ENCODE measurements around the gene SERPINC1. TPM values are rescaled to one million over a fixed set of nuclear protein-coding genes. Genes with fewer than 3 reads are reported as not detected.

Gene SERPINC1
- polyA plus RNA-seq, 1 donor (not counting 4 experiments of a cell fraction or from before 2014, with no cell fraction given): 0.14 TPM

GRCh38 chr1:173887627-173888026, 29.5 kb downstream of the SERPINC1 start:
- no peak for TF ChIP-seq EZH2 (IDR thresholded peaks at IDR 0.05; ENCODE audit: low read length)
- TF ChIP-seq CTCF (optimal IDR thresholded peaks at IDR 0.05 in 1 of 3, IDR thresholded peaks at IDR 0.05 in 1 of 3, conservative IDR thresholded peaks at IDR 0.05 in 1 of 3; ENCODE audit: extremely low read depth in 1 of 3, insufficient read depth in 2 of 3, low read length in 3 of 3): no peak
- Histone ChIP-seq H3K9ac (ENCODE audit: control insufficient read depth, extremely low read depth, insufficient read depth, low read length) (no peak overlapping the region), H3K79me2 (ENCODE audit: control insufficient read depth, insufficient read depth, low read length) (no peaks in the 10 kb centered on the region), H3K9me3 (ENCODE audit: control insufficient read depth, low read depth, low read length) (no peaks in the 10 kb centered on the region), H4K20me1 (ENCODE audit: control insufficient read depth, extremely low read depth, insufficient read depth, low read length) (no peaks in the 10 kb centered on the region), H3K4me2 (ENCODE audit: control insufficient read depth, extremely low read depth, insufficient read depth, low read depth, low read length) (no peak overlapping the region), H3K27me3 (ENCODE audit: control insufficient read depth, extremely low read depth, insufficient read depth, low read length) (no peaks in the 10 kb centered on the region), H2AFZ (ENCODE audit: control insufficient read depth, low read length) (no peak overlapping the region), H3K27ac (ENCODE audit: control insufficient read depth, insufficient read depth, low read length) (no peak overlapping the region), H3K36me3 (ENCODE audit: control insufficient read depth in 2 of 2, extremely low read depth in 1 of 2, insufficient read depth in 2 of 2, low read length in 2 of 2) (peaks cover 3 to 10% of the 10 kb centered on the region in 2 experiments), H3K9me1 (ENCODE audit: control insufficient read depth, extremely low read depth, insufficient read depth, low read length) (no peaks in the 10 kb centered on the region), H3K4me3 (ENCODE audit: control insufficient read depth in 2 of 3, extremely low read depth in 1 of 3, insufficient read depth in 2 of 3, low read depth in 1 of 3, low read length in 3 of 3) (no peak overlapping the region), H3K4me1 (ENCODE audit: control insufficient read depth, extremely low read depth, insufficient read depth, low read length) (no peaks in the 10 kb centered on the region)
- FAIRE-seq (no peak), DNase-seq (ENCODE audit: low read depth, low spot score) (no peak)
- dilution Hi-C loops (cut with MboI; ENCODE audit: extremely low pct_ligation_motif_present, low sequenced_read_pairs): no loop called here

- Histone ChIP-seq H3K4me3 (ENCODE audit: control insufficient read depth in 2 of 3, extremely low read depth in 1 of 3, insufficient read depth in 2 of 3, low read depth in 1 of 3, low read length in 3 of 3) (no peak overlapping the region), H3K36me3 (ENCODE audit: control insufficient read depth in 2 of 2, extremely low read depth in 1 of 2, insufficient read depth in 2 of 2, low read length in 2 of 2) (peaks cover 3 to 10% of the 10 kb centered on the region in 2 experiments), H3K27me3 (ENCODE audit: control insufficient read depth, extremely low read depth, insufficient read depth, low read length) (no peaks in the 10 kb centered on the region), H3K9me1 (ENCODE audit: control insufficient read depth, extremely low read depth, insufficient read depth, low read length) (no peaks in the 10 kb centered on the region), H3K4me1 (ENCODE audit: control insufficient read depth, extremely low read depth, insufficient read depth, low read length) (no peaks in the 10 kb centered on the region), H3K27ac (ENCODE audit: control insufficient read depth, insufficient read depth, low read length) (no peak overlapping the region), H3K79me2 (ENCODE audit: control insufficient read depth, insufficient read depth, low read length) (no peaks in the 10 kb centered on the region), H2AFZ (ENCODE audit: control insufficient read depth, low read length) (no peak overlapping the region), H3K9me3 (ENCODE audit: control insufficient read depth, low read depth, low read length) (no peaks in the 10 kb centered on the region), H3K9ac (ENCODE audit: control insufficient read depth, extremely low read depth, insufficient read depth, low read length) (no peak overlapping the region), H3K4me2 (ENCODE audit: control insufficient read depth, extremely low read depth, insufficient read depth, low read depth, low read length) (no peak overlapping the region), H4K20me1 (ENCODE audit: control insufficient read depth, extremely low read depth, insufficient read depth, low read length) (no peaks in the 10 kb centered on the region)
- TF ChIP-seq CTCF (optimal IDR thresholded peaks at IDR 0.05 in 1 of 3, IDR thresholded peaks at IDR 0.05 in 1 of 3, conservative IDR thresholded peaks at IDR 0.05 in 1 of 3; ENCODE audit: extremely low read depth in 1 of 3, insufficient read depth in 2 of 3, low read length in 3 of 3) (no peak), EZH2 (IDR thresholded peaks at IDR 0.05; ENCODE audit: low read length) (no peak)
- no peak for DNase-seq (ENCODE audit: low read depth, low spot score)
- dilution Hi-C loops (cut with MboI; ENCODE audit: extremely low pct_ligation_motif_present, low sequenced_read_pairs): no loop called here
- FAIRE-seq: no peak
These were observed 30.1 kb downstream of the SERPINC1 start for GRCh38 chr1:173886746-173887611.

All from keratinocyte (primary cell).